B cell (primary cell): ENCODE data around the gene DMXL1.

Experiments
- CTCF ChIP-seq: fragments of 200-600 bp; IDR thresholded peaks from one replicate; pipeline ENCODE4 v1.8.0; 2022; ENCODE audit warnings: antibody characterized with exemption, mild to moderate bottlenecking
- EZH2 ChIP-seq: IDR thresholded peaks from 2 replicates; pipeline ENCODE4 v1.6.1; 2012; ENCODE audit warnings: borderline replicate concordance, low read depth, mild to moderate bottlenecking, moderate library complexity, low read length; ENCODE audit not compliant: insufficient read depth, poor library complexity, severe bottlenecking

GRCh38 chr5:119059740-119060255 lies 11.1 kb upstream of the DMXL1 start:
- TF ChIP-seq CTCF (no peak), EZH2 (no peak)
